Measurements from ENCODE around the gene PRLR. TPM values are rescaled to one million over a fixed set of nuclear protein-coding genes. Genes with fewer than 3 reads are reported as not detected.

PRLR gene
- total RNA-seq, 1 experiment from 2014 or later = 2.5 TPM

DNA sequence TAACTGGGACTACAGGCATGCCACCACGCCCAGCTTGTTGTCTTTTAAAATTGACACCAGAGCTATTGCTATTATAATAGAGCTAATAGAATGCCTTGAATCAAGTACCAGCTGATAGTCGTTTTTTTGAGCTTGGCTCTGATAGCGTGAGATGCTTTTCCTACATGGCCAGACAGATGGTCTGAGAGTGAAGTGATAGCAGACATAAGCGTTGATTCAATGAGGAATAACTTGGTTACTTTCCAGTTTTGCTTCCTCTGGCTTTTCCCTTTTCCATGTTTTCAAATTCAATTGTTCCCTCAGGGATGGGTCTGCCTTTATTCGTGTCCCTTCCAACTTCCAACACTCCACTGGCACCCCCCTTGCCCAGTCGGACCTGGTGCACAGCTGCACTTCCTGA, 197.9 kb downstream of the PRLR start:
- Histone ChIP-seq H3K56ac (ENCODE audit: insufficient read length, low read depth, low read length) (no peak overlapping the region), H2BK120ac (ENCODE audit: low read depth, low read length, poor library complexity, severe bottlenecking) (no peak overlapping the region), H4K8ac (replicated peaks; ENCODE audit: insufficient read length, low read depth, low read length) (no peak overlapping the region), H2BK12ac (ENCODE audit: insufficient read length, low read depth, low read length) (no peak overlapping the region), H3K4me2 (ENCODE audit: insufficient read depth, insufficient read length, low read length) (no peak overlapping the region), H3K4me1 (ENCODE audit: insufficient read depth, low read length) (peaks cover 3% of the 10 kb centered on the region; the same call in 1 of the 2 replicates), H2BK15ac (ENCODE audit: low read depth, low read length) (no peak overlapping the region), H3K27me3 (ENCODE audit: insufficient read depth, low read length) (no peaks in the 10 kb centered on the region), H2AK5ac (ENCODE audit: insufficient read length, low read length) (no peak overlapping the region), H3K79me1 (ENCODE audit: insufficient read depth, low read depth, low read length, poor library complexity, severe bottlenecking) (no peaks in the 10 kb centered on the region), H3K23ac (ENCODE audit: insufficient read length, low read depth, low read length) (no peak overlapping the region), H3K14ac (ENCODE audit: insufficient read depth, low read length) (no peak overlapping the region), H2AFZ (ENCODE audit: low read length) (no peak overlapping the region), H3K27ac (ENCODE audit: insufficient read length, low read depth, low read length) (no peak overlapping the region), H2BK20ac (ENCODE audit: low read depth, low read length, poor library complexity, severe bottlenecking) (no peak overlapping the region), H3T11ph (ENCODE audit: low read length) (no peak overlapping the region), H3K9ac (ENCODE audit: extremely low read depth, insufficient read length, low read length) (no peak overlapping the region), H4K5ac (ENCODE audit: insufficient read length, low read depth, low read length) (no peak overlapping the region), H3K4ac (ENCODE audit: low read depth, low read length) (no peak overlapping the region), H2BK5ac (ENCODE audit: insufficient read length, low read length) (no peak overlapping the region), H3K79me2 (ENCODE audit: insufficient read depth, low read length) (no peaks in the 10 kb centered on the region), H3K23me2 (ENCODE audit: insufficient read length, low read depth, low read length, poor library complexity, severe bottlenecking) (no peaks in the 10 kb centered on the region), H4K20me1 (ENCODE audit: control insufficient read depth, insufficient read depth, insufficient read length) (no peaks in the 10 kb centered on the region), H3K9me3 (ENCODE audit: control insufficient read depth, low read depth, low read length) (no peaks in the 10 kb centered on the region), H3K18ac (ENCODE audit: insufficient read length, low read depth, low read length) (no peak overlapping the region), H4K91ac (ENCODE audit: insufficient read length, low read depth, low read length) (no peak overlapping the region)
- Mint-ChIP-seq H3K27me3 (ENCODE audit: low read depth) (no peaks in the 10 kb centered on the region; the same call in 1 of the 2 replicates), H3K36me3 (ENCODE audit: insufficient read depth in 1 of 3, low read depth in 3 of 3) (no peaks in the 10 kb centered on the region; a peak in 1 of 7 replicates), H3K9me3 (no peaks in the 10 kb centered on the region), H3K4me3 (no peak overlapping the region), H3K4me1 (peaks cover 13 to 17% of the 10 kb centered on the region in 2 experiments), H3K27ac (no peak overlapping the region; a peak in 1 of 7 replicates)
- no peak for DNase-seq
- WGBS (ENCODE audit: extremely low coverage, insufficient read length, low lambda C conversion rate) = no CpG with 5 or more reads among the region's 6 CpGs
- TF ChIP-seq, protein P1, sequence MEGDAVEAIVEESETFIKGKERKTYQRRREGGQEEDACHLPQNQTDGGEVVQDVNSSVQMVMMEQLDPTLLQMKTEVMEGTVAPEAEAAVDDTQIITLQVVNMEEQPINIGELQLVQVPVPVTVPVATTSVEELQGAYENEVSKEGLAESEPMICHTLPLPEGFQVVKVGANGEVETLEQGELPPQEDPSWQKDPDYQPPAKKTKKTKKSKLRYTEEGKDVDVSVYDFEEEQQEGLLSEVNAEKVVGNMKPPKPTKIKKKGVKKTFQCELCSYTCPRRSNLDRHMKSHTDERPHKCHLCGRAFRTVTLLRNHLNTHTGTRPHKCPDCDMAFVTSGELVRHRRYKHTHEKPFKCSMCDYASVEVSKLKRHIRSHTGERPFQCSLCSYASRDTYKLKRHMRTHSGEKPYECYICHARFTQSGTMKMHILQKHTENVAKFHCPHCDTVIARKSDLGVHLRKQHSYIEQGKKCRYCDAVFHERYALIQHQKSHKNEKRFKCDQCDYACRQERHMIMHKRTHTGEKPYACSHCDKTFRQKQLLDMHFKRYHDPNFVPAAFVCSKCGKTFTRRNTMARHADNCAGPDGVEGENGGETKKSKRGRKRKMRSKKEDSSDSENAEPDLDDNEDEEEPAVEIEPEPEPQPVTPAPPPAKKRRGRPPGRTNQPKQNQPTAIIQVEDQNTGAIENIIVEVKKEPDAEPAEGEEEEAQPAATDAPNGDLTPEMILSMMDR (conservative IDR thresholded peaks at IDR 0.05) = no peak
